Heart right ventricle (tissue), 16 donors: Measurements from ENCODE around the gene CMSS1. TPM values are rescaled to one million over a fixed set of nuclear protein-coding genes. Genes with fewer than 3 reads are reported as not detected.

Experiments
- ATAC-seq, 8 donors: fragments of 200-7000 bp; cut with Tn5 transposase; one replicate each; pipeline ENCODE4 v1.9.1; 2020; ENCODE audit warnings: mild to moderate bottlenecking in 8 of 8, moderate library complexity in 8 of 8, moderate number of reproducible peaks in 1 of 8
- DNase-seq, 2 donors: peaks; one replicate each; pipeline ENCODE4 v3.0.0-alpha.2; 2020
- H3K27ac ChIP-seq, 10 donors: fragments of 200-600 bp; sonication (generic) in 2 of 10; one replicate each; pipeline versions ENCODE4 v1.5.0 to v1.8.0; 2020 to 2022; ENCODE audit warnings: mild to moderate bottlenecking in 3 of 10
- H3K27me3 ChIP-seq, 7 donors: fragments of 200-600 bp; one replicate each; pipeline ENCODE4 v1.8.0; 2021 to 2022; ENCODE audit warnings: mild to moderate bottlenecking in 2 of 7
- H3K36me3 ChIP-seq, 9 donors: fragments of 200-600 bp; sonication (generic) in 1 of 9; one replicate each; pipeline versions ENCODE4 v1.5.0 to v1.8.0; 2020 to 2022; ENCODE audit warnings: mild to moderate bottlenecking in 2 of 9
- H3K4me1 ChIP-seq, 9 donors: fragments of 200-600 bp; sonication (generic) in 1 of 9; one replicate each; pipeline versions ENCODE4 v1.5.0 to v1.8.0; 2020 to 2022; ENCODE audit warnings: mild to moderate bottlenecking in 4 of 9
- H3K4me3 ChIP-seq, 10 donors: fragments of 200-600 bp; sonication (generic) in 2 of 10; one replicate each; pipeline versions ENCODE4 v1.5.0 to v1.8.0; 2020 to 2022; ENCODE audit warnings: mild to moderate bottlenecking in 7 of 10, moderate library complexity in 2 of 10
- H3K9me3 ChIP-seq, 11 donors: fragments of 200-600 bp in 10 of 11; sonication (generic) in 2 of 11; one replicate each; pipeline versions ENCODE4 v1.5.0 to v1.8.0; 2013 to 2022; ENCODE audit warnings: mild to moderate bottlenecking in 2 of 11, control low read depth in 1 of 11, moderate library complexity in 1 of 11
- WGBS, 2 donors: extraction: QIAGEN DNeasy Blood & Tissue Kit; methylation state at CpG; one replicate each; pipeline ENCODE4 v1.1.7; 2013; ENCODE audit warnings: inconsistent platforms in 1 of 2; 5-methylcytosine and 5-hydroxymethylcytosine counted together
- intact Hi-C, 10 donors: fragments of 100-400 bp; cut with DNase I; formaldehyde crosslinking; loops; one replicate each; pipeline versions ENCODE4 v1.11.1 to v1.14.2; 2022
- polyA plus RNA-seq, 2 donors: library from polyadenylated mRNA; stranded (reverse); fragments of 200-250 nt; gene quantifications; one replicate each; pipeline ENCODE4 v1.2.3, GENCODE V29; 2013
- total RNA-seq, 10 donors: library from RNA; stranded (reverse); fragmentation: NEBNext Ultra II Directional in 3 of 10; extraction: Animal tissue kit (Norgen Biotek cat#: 25700) in 3 of 10; gene quantifications; one replicate each; pipeline versions ENCODE4 v1.2.1 to v1.2.4, GENCODE V29; 2021 to 2023
- TF ChIP-seq, protein P1 (sequence below), 9 donors: fragments of 200-600 bp; sonication (generic) in 2 of 9; IDR thresholded peaks; one replicate each; pipeline versions ENCODE4 v1.5.0 to v1.8.0; 2021 to 2022; ENCODE audit warnings: antibody characterized with exemption in 9 of 9, mild to moderate bottlenecking in 5 of 9, moderate library complexity in 1 of 9
- donor health status: Arrhythmogenic right ventricular cardiomyopathy.
- donor health status: ischemic (EF 13 %, LVEDD 7.1; RV severe dilation, severe dysfunction).
- donor health status: healthy with polysubstance abuse.
- donor health status: DM: no; HTN: yes; CAD: no.
- donor health status: DM: no; HTN: no; CAD: no.
- donor health status: ischemic (EF 25% LVEDD 6.9; RV normal size, moderate dysfunction).
- donor health status: ischemic (EF 25% LVEDD 5.7; RV mildly dilated, moderate dysfunction).
- donor health status: healthy.
- donor health status: DM: yes; HTN: yes; CAD: no.
- donor health status: Ischemic cardiomyopathy.
- donor health status: ischemic (EF 35%, LVEDD 5.7; RV mildly dilated, moderate dysfunction).
- donor health status: nonischemic (EF 11% LVEDD 7.7; RV severe dilation, severe dysfunction).
- donor health status: DM: yes; HTN: yes; CAD: no.
- donor health status: PGD.
- donor health status: ischemic (EF 29% LVEDD 5.4; RV normal size, mild dysfunction).
- donor health status: nonischemic (EF 23%, LVEDD 6.1; RV moderate dilation, normal function).

The CMSS1 gene
- total and polyA plus RNA-seq, 12 donors: 24.6 to 45.4 (median 34.6) TPM

DNA sequence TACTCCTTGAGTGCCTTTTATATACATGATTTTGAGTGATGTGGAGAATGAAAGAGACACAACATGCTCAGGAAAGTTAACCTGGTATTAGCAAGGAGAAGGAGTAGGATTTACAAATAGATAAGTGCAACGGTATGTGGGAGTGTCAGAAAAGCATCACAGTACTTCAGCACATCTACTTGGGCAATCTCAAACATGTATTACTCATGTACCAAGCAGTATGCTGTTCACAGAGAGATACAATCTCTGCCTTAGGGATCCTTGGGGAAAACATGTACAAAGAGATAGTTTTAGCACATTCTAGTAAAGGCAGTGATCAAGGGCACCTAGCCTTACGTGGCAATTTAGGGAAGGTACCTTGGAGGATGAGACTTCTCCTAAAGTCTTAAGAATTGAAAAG lies 150.1 kb downstream of the CMSS1 start:
- ATAC-seq (no peak), DNase-seq (no peak)
- intact Hi-C loops: no loop called here
- no peak overlapping the region for H3K4me3 ChIP-seq
- H3K4me1 ChIP-seq: peaks cover 0 to 30% (median 19%) of the 10 kb centered on the region in 9 donors
- H3K9me3 ChIP-seq: no peaks in the 10 kb centered on the region
- no peaks in the 10 kb centered on the region for H3K27me3 ChIP-seq
- H3K36me3 ChIP-seq: no peaks in the 10 kb centered on the region
- TF ChIP-seq, protein P1, sequence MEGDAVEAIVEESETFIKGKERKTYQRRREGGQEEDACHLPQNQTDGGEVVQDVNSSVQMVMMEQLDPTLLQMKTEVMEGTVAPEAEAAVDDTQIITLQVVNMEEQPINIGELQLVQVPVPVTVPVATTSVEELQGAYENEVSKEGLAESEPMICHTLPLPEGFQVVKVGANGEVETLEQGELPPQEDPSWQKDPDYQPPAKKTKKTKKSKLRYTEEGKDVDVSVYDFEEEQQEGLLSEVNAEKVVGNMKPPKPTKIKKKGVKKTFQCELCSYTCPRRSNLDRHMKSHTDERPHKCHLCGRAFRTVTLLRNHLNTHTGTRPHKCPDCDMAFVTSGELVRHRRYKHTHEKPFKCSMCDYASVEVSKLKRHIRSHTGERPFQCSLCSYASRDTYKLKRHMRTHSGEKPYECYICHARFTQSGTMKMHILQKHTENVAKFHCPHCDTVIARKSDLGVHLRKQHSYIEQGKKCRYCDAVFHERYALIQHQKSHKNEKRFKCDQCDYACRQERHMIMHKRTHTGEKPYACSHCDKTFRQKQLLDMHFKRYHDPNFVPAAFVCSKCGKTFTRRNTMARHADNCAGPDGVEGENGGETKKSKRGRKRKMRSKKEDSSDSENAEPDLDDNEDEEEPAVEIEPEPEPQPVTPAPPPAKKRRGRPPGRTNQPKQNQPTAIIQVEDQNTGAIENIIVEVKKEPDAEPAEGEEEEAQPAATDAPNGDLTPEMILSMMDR (IDR thresholded peaks at IDR 0.05): no peak
- 91 to 92% methylated on average over 2 of the region's 2 CpGs for WGBS, 2 donors
- H3K27ac ChIP-seq: no peak overlapping the region

DNA sequence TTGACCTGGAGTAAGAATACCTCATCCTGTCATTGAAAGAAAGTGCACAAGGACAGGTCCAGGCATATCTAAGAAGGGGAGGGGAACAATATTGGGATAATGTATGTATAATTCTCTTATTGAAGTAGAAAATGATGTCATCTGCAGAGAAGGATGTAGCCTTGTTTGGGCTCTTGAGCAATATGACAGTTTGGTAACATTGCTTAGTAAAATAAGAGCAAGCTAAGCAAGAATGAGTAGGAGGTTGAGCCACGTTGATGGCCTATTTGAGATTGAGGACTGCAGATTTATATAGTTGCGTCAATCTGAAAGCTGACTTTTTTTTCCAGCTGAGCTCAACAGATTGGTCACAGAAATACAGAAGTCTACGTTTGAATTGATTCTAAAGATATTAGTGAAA lies 151.5 kb downstream of the CMSS1 start:
- TF ChIP-seq, protein P1 (IDR thresholded peaks at IDR 0.05): no peak
- Histone ChIP-seq H3K36me3 (no peaks in the 10 kb centered on the region), H3K4me1 (peaks cover 0 to 28% (median 19%) of the 10 kb centered on the region in 9 donors), H3K27ac (no peak overlapping the region), H3K27me3 (no peaks in the 10 kb centered on the region), H3K9me3 (no peaks in the 10 kb centered on the region), H3K4me3 (no peak overlapping the region)
- intact Hi-C loops: no loop called here
- 89 to 91% methylated on average over 3 of the region's 3 CpGs for WGBS, 2 donors
- DNase-seq (no peak), ATAC-seq (peak in 1 of 8 donors; percentile 60)

DNA sequence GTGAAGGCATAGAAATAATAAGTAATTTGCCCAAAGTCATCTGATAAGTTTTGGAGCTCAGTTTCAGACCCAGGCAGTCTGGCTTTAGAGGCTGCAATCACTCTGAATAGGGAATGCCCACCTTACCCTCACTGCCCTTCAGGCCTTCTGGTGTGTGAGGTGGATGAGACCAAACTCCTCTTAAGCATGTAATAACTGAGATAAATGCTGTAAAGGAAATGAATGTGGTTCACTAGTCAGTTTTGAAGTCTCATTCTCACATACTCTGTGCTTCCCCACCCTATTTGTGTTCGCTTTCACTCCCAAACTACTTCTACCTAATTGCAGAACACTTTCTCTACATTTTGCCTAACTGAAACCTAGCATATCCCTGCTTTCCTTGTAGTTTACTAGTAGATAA lies 152.5 kb downstream of the CMSS1 start:
- DNase-seq (no peak), ATAC-seq (no peak)
- no peaks in the 10 kb centered on the region for H3K27me3 ChIP-seq
- H3K9me3 ChIP-seq: no peaks in the 10 kb centered on the region
- no peak overlapping the region for H3K4me3 ChIP-seq
- TF ChIP-seq, protein P1 (IDR thresholded peaks at IDR 0.05): no peak
- H3K36me3 ChIP-seq: no peaks in the 10 kb centered on the region
- no peak overlapping the region for H3K27ac ChIP-seq
- H3K4me1 ChIP-seq: peaks cover 0 to 25% (median 16%) of the 10 kb centered on the region in 9 donors
- 94 to 96% methylated on average over 1 of the region's 1 CpG for WGBS, 2 donors
- intact Hi-C loops: no loop called here

DNA sequence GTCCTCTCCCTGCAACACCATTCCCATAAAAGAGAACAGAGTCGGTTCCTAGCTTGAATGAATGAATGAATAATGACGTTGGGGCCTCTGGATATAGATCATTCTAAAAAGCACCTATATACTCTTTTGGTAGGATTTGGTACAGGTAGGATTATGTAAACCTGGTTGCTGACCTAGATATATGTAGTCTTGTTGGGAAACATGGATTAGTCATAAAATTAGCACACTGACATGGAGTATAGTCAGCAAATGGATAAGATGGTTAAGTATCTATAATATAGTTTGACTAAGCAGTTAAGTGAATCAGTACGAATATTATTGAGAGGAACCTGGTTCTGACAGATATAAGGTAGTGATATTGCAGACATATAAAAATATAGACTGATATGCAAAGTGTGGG lies 154.1 kb downstream of the CMSS1 start:
- no peak for ATAC-seq
- Histone ChIP-seq H3K4me1 (peaks cover 0 to 13% (median 8%) of the 10 kb centered on the region in 9 donors), H3K4me3 (no peak overlapping the region), H3K9me3 (peaks cover 0 to 5% (median 0%) of the 10 kb centered on the region in 11 donors), H3K27me3 (no peaks in the 10 kb centered on the region), H3K36me3 (no peaks in the 10 kb centered on the region), H3K27ac (no peak overlapping the region)
- DNase-seq: no peak
- TF ChIP-seq, protein P1 (IDR thresholded peaks at IDR 0.05): no peak
- WGBS, 2 donors: 97 to 98% methylated on average over 3 of the region's 3 CpGs
- intact Hi-C loops: no loop called here
